Endothelial cell of umbilical vein (primary cell): ENCODE results near the gene MYMK. TPM values are rescaled to one million over a fixed set of nuclear protein-coding genes. Genes with fewer than 3 reads are reported as not detected.

Source experiments
- BruUV-seq: library from RNA; stranded (reverse); fragments of 400-500 nt; replicated peaks from 2 replicates; lab custom pipeline; 2021; lab: Mats Ljungman, UMichigan
- CTCF ChIA-PET: fragments of 300-600, 350-600 bp; sonication (Branson Sonifier 250); formaldehyde crosslinking; loops from one replicate; lab custom pipeline; 2021; ENCODE audit warnings: antibody characterized with exemption, inconsistent platforms; lab: Charles Lee
- POLR2A ChIA-PET: fragments of 300-600, 350-600 bp; sonication (Branson Sonifier 250); formaldehyde crosslinking; loops from one replicate; lab custom pipeline; 2021; ENCODE audit warnings: antibody characterized with exemption, inconsistent platforms; lab: Charles Lee
- DNase-seq: peaks from one replicate; pipeline ENCODE4 v3.0.0-alpha.2; 2011; ENCODE audit warnings: low read depth, low spot score
- FAIRE-seq: peaks from 2 replicates; lab custom pipeline; 2011; peaks lifted over from hg19 to GRCh38; lab: Jason Lieb, UNC
- H2AFZ ChIP-seq: 2 replicates; pipeline ENCODE4 v1.6.0; 2012; ENCODE audit warnings: low read depth, low read length, control low read depth, inconsistent platforms
- H3K27ac ChIP-seq: 2 replicates; pipeline ENCODE4 v1.5.1; 2011; ENCODE audit warnings: low read depth, mild to moderate bottlenecking, control low read depth, low read length, moderate library complexity; ENCODE audit not compliant: insufficient read depth
- H3K27me3 ChIP-seq, 2 experiments: 2 replicates each; pipeline versions ENCODE4 v1.6.0 to v1.6.1; 2011; ENCODE audit warnings: low read length in 2 of 2, mixed read lengths in 1 of 2; ENCODE audit not compliant: control insufficient read depth in 2 of 2, insufficient read depth in 2 of 2
- H3K36me3 ChIP-seq, 2 experiments: 2 replicates in 1 of 2; 3 replicates in 1 of 2; pipeline ENCODE4 v1.5.1; 2011; ENCODE audit warnings: low read length in 2 of 2, mild to moderate bottlenecking in 1 of 2, moderate library complexity in 1 of 2; ENCODE audit not compliant: control insufficient read depth in 2 of 2, insufficient read depth in 2 of 2; ENCODE audit errors: extremely low read depth in 1 of 2
- H3K4me1 ChIP-seq: 3 replicates; pipeline ENCODE4 v1.5.1; 2011; ENCODE audit warnings: mild to moderate bottlenecking, low read length; ENCODE audit not compliant: control insufficient read depth, insufficient read depth; ENCODE audit errors: extremely low read depth
- H3K4me2 ChIP-seq: 2 replicates; pipeline ENCODE4 v1.6.1; 2011; ENCODE audit warnings: low read length, control low read depth, mixed read lengths; ENCODE audit not compliant: insufficient read depth
- H3K4me3 ChIP-seq, 3 experiments: fragments of 200-600 bp in 1 of 3; sonication (generic), shearing (Covaris generic) in 1 of 3; replicated peaks in 1 of 3; 2 replicates each; pipeline ENCODE4 v1.5.1; 2011 to 2016; ENCODE audit warnings: control low read depth in 3 of 3, low read length in 3 of 3, mild to moderate bottlenecking in 2 of 3, inconsistent platforms in 1 of 3, low read depth in 1 of 3, moderate library complexity in 1 of 3; ENCODE audit not compliant: insufficient read depth in 1 of 3
- H3K79me2 ChIP-seq: 2 replicates; pipeline ENCODE4 v1.6.0; 2012; ENCODE audit warnings: low read length, inconsistent platforms; ENCODE audit not compliant: control insufficient read depth, insufficient read depth
- H3K9ac ChIP-seq: replicated peaks from 2 replicates; pipeline ENCODE3; 2011; ENCODE audit warnings: low read length, control low read depth; ENCODE audit not compliant: insufficient read depth; ENCODE audit errors: extremely low read depth
- H3K9me1 ChIP-seq: replicated peaks from 3 replicates; pipeline ENCODE4 v1.6.0; 2011; ENCODE audit warnings: mild to moderate bottlenecking, low read length; ENCODE audit not compliant: control insufficient read depth, insufficient read depth; ENCODE audit errors: extremely low read depth
- H3K9me3 ChIP-seq: replicated peaks from 2 replicates; pipeline ENCODE4 v1.5.1; 2012; ENCODE audit warnings: low read length, inconsistent platforms; ENCODE audit not compliant: control insufficient read depth, insufficient read depth
- H4K20me1 ChIP-seq: replicated peaks from 2 replicates; pipeline ENCODE3; 2011; ENCODE audit warnings: mild to moderate bottlenecking, low read length; ENCODE audit not compliant: control insufficient read depth, insufficient read depth; ENCODE audit errors: extremely low read depth
- EZH2 ChIP-seq: IDR thresholded peaks from 2 replicates; pipeline ENCODE4 v1.6.1; 2012; ENCODE audit warnings: borderline replicate concordance, low read depth, mild to moderate bottlenecking, moderate library complexity, low read length, inconsistent platforms; ENCODE audit not compliant: severe bottlenecking
- FOS ChIP-seq: IDR thresholded peaks from 2 replicates; pipeline ENCODE4 v1.6.1; 2011; ENCODE audit warnings: mild to moderate bottlenecking, low read length, moderate library complexity, borderline replicate concordance; ENCODE audit not compliant: insufficient read depth
- GATA2 ChIP-seq: IDR thresholded peaks from 2 replicates; pipeline ENCODE4 v1.7.0; 2011; ENCODE audit warnings: low read depth, mild to moderate bottlenecking, moderate library complexity, mixed read lengths, low read length; ENCODE audit not compliant: insufficient read length, insufficient read depth
- JUN ChIP-seq: IDR thresholded peaks from 2 replicates; pipeline ENCODE4 v1.6.1; 2011; ENCODE audit warnings: borderline replicate concordance, low read depth; ENCODE audit not compliant: insufficient read length, insufficient read depth
- MAX ChIP-seq: IDR thresholded peaks from 2 replicates; pipeline ENCODE4 v1.6.1; 2011; ENCODE audit not compliant: insufficient read depth, insufficient read length
- MYC ChIP-seq: IDR thresholded peaks from one replicate; pipeline ENCODE4 v1.6.1; 2011; ENCODE audit warnings: mild to moderate bottlenecking, low read depth, low read length
- POLR2A ChIP-seq: IDR thresholded peaks from 2 replicates; pipeline ENCODE4 v1.6.1; 2012; ENCODE audit warnings: low read depth, mild to moderate bottlenecking, control low read depth, low read length
- POLR2AphosphoS5 ChIP-seq: IDR thresholded peaks from 2 replicates; pipeline ENCODE4 v1.6.1; 2012; ENCODE audit warnings: low read depth, mild to moderate bottlenecking, control low read depth, low read length, moderate library complexity; ENCODE audit not compliant: insufficient read depth
- dilution Hi-C: fragments of 300-500 bp; cut with MboI; formaldehyde crosslinking; loops from one replicate; pipeline ENCODE4 v1.15.0; 2019; ENCODE audit warnings: low sequenced_read_pairs; ENCODE audit not compliant: extremely low pct_ligation_motif_present
- intact Hi-C: fragments of 100-400 bp; cut with micrococcal nuclease; formaldehyde crosslinking; loops from one replicate; pipeline ENCODE4 v1.10.0; 2022
- polyA plus RNA-seq, 4 experiments: library from polyadenylated mRNA; depleted of rRNA in 3 of 4; stranded (reverse) in 3 of 4; unstranded in 1 of 4; fragments of >200 nt; gene quantifications; 2 replicates each; pipeline versions ENCODE4 v1.2.1 to v1.2.3, GENCODE V29; 2011 to 2012; ENCODE audit warnings: missing spikeins in 1 of 4
- total RNA-seq: library from RNA; stranded (reverse); gene quantifications from 2 replicates; pipeline ENCODE4 v1.2.3, GENCODE V29; 2021
- TF ChIP-seq, protein P1 (sequence below), 2 donors: IDR thresholded peaks; 1 replicate in 1 of 2; 2 replicates in 1 of 2; pipeline ENCODE4 v1.5.1; 2011; ENCODE audit warnings: low read length in 2 of 2, mild to moderate bottlenecking in 2 of 2, moderate library complexity in 2 of 2, control low read depth in 1 of 2, inconsistent platforms in 1 of 2, low read depth in 1 of 2; ENCODE audit not compliant: insufficient read depth in 1 of 2; ENCODE audit errors: extremely low read depth in 1 of 2

Gene MYMK
- total and polyA plus RNA-seq, 2 donors (not counting 3 experiments of a cell fraction or from before 2014, with no cell fraction given), result not detected

- H3K27me3 ChIP-seq, result peaks cover 0 to 3% of the 10 kb centered on the region in 2 experiments
- ChIA-PET CTCF (no interaction called here), POLR2A (no interaction called here)
- no TSS peak for BruUV-seq
- TF ChIP-seq MAX, result no peak
- no peak for TF ChIP-seq GATA2
- no peak for TF ChIP-seq EZH2
- no peak for TF ChIP-seq JUN
- no peak for TF ChIP-seq POLR2A
- no peak for TF ChIP-seq POLR2AphosphoS5
- no peak for TF ChIP-seq FOS
- TF ChIP-seq MYC, result no peak
- TF ChIP-seq, protein P1, sequence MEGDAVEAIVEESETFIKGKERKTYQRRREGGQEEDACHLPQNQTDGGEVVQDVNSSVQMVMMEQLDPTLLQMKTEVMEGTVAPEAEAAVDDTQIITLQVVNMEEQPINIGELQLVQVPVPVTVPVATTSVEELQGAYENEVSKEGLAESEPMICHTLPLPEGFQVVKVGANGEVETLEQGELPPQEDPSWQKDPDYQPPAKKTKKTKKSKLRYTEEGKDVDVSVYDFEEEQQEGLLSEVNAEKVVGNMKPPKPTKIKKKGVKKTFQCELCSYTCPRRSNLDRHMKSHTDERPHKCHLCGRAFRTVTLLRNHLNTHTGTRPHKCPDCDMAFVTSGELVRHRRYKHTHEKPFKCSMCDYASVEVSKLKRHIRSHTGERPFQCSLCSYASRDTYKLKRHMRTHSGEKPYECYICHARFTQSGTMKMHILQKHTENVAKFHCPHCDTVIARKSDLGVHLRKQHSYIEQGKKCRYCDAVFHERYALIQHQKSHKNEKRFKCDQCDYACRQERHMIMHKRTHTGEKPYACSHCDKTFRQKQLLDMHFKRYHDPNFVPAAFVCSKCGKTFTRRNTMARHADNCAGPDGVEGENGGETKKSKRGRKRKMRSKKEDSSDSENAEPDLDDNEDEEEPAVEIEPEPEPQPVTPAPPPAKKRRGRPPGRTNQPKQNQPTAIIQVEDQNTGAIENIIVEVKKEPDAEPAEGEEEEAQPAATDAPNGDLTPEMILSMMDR (IDR thresholded peaks at IDR 0.05; ENCODE audit: extremely low read depth in 1 of 2, insufficient read depth in 1 of 2, low read depth in 1 of 2, low read length in 2 of 2), result no peak
- H3K36me3 ChIP-seq, result no peaks in the 10 kb centered on the region
- H3K9me1 ChIP-seq, result no peaks in the 10 kb centered on the region
- H3K9ac ChIP-seq, result no peak overlapping the region
- dilution Hi-C loops, result no loop called here
- H3K4me2 ChIP-seq, result no peak overlapping the region
- intact Hi-C loops, result no loop called here
- H3K79me2 ChIP-seq, result no peaks in the 10 kb centered on the region
- H3K27ac ChIP-seq, result no peak overlapping the region
- no peak overlapping the region for H3K4me3 ChIP-seq
- H2AFZ ChIP-seq, result no peak overlapping the region
- no peak for FAIRE-seq
- DNase-seq, result no peak
- H4K20me1 ChIP-seq, result no peaks in the 10 kb centered on the region
- H3K4me1 ChIP-seq, result no peaks in the 10 kb centered on the region
- H3K9me3 ChIP-seq, result no peaks in the 10 kb centered on the region
Observed at GRCh38 chr9:133514460-133515239, 10.1 kb downstream of the MYMK start.
